GM23338 (cell line): ENCODE measurements around the gene FXYD5. TPM values are rescaled to one million over a fixed set of nuclear protein-coding genes. Genes with fewer than 3 reads are reported as not detected.

Experiments used
- ATAC-seq: fragments of 200-7000 bp; cut with Tn5 transposase; 3 replicates; pipeline ENCODE4 v1.9.1; 2020
- DNase-seq: peaks from one replicate; pipeline ENCODE4 v3.0.0-alpha.2; 2015; ENCODE audit warnings: low spot score
- H2AFZ ChIP-seq: fragments of 200-600 bp; sonication (generic); 2 replicates; pipeline ENCODE4 v1.8.0; 2016; ENCODE audit warnings: antibody characterized with exemption, mild to moderate bottlenecking, moderate library complexity
- H3F3A ChIP-seq: fragments of 200-600 bp; sonication (generic); replicated peaks from 2 replicates; pipeline ENCODE4 v1.8.0; 2017; ENCODE audit warnings: antibody characterized with exemption, mixed run types, low read depth
- H3K27ac ChIP-seq: fragments of 200-600 bp; sonication (generic); 2 replicates; pipeline ENCODE4 v1.6.1; 2016; ENCODE audit warnings: low read depth
- H3K27me3 ChIP-seq: fragments of 200-600 bp; sonication (generic); 2 replicates; pipeline ENCODE4 v1.8.0; 2016; ENCODE audit warnings: mild to moderate bottlenecking, mixed run types, moderate library complexity; ENCODE audit not compliant: insufficient read depth
- H3K36me3 ChIP-seq: fragments of 200-600 bp; sonication (generic); 2 replicates; pipeline ENCODE4 v1.8.0; 2016; ENCODE audit warnings: mild to moderate bottlenecking; ENCODE audit not compliant: insufficient read depth
- H3K4me1 ChIP-seq: fragments of 200-600 bp; sonication (generic); 2 replicates; pipeline ENCODE4 v1.8.0; 2016; ENCODE audit warnings: mild to moderate bottlenecking, moderate library complexity; ENCODE audit not compliant: insufficient read depth
- H3K4me2 ChIP-seq: fragments of 200-600 bp; sonication (generic); 2 replicates; pipeline ENCODE4 v1.7.1; 2017; ENCODE audit warnings: mixed run types
- H3K4me3 ChIP-seq: fragments of 200-600 bp; sonication (generic); 2 replicates; pipeline ENCODE4 v1.6.1; 2016; ENCODE audit warnings: mixed run types
- H3K79me2 ChIP-seq: fragments of 200-600 bp; sonication (generic); replicated peaks from 2 replicates; pipeline ENCODE4 v1.8.0; 2017; ENCODE audit warnings: mild to moderate bottlenecking; ENCODE audit not compliant: insufficient read depth
- H3K9me2 ChIP-seq: fragments of 200-600 bp; sonication (generic); 2 replicates; pipeline ENCODE4 v1.8.0; 2017; ENCODE audit not compliant: insufficient read depth
- H4K20me1 ChIP-seq: fragments of 200-600 bp; sonication (generic); replicated peaks from 2 replicates; pipeline ENCODE4 v1.8.0; 2017; ENCODE audit warnings: mild to moderate bottlenecking; ENCODE audit not compliant: insufficient read depth
- H3K27ac Mint-ChIP-seq: 2 replicates; pipeline ENCODE4 v1.8.0; 2020; ENCODE audit warnings: inconsistent platforms, mild to moderate bottlenecking, moderate library complexity, mixed read lengths
- H3K27me3 Mint-ChIP-seq: 3 replicates; pipeline ENCODE4 v1.8.0; 2022; ENCODE audit warnings: low read depth, mild to moderate bottlenecking, moderate library complexity, mixed read lengths, inconsistent platforms; ENCODE audit not compliant: insufficient read depth, poor library complexity
- H3K36me3 Mint-ChIP-seq: 3 replicates; pipeline ENCODE4 v1.8.0; 2021; ENCODE audit warnings: low read depth, mild to moderate bottlenecking, inconsistent platforms, moderate library complexity, mixed read lengths
- H3K4me1 Mint-ChIP-seq: 3 replicates; pipeline ENCODE4 v1.8.0; 2020; ENCODE audit warnings: mild to moderate bottlenecking, inconsistent platforms, mixed read lengths
- H3K4me3 Mint-ChIP-seq: 3 replicates; pipeline ENCODE4 v1.8.0; 2021; ENCODE audit warnings: moderate library complexity, mild to moderate bottlenecking, inconsistent platforms, mixed read lengths
- H3K9me3 Mint-ChIP-seq: 3 replicates; pipeline ENCODE4 v1.8.0; 2020; ENCODE audit warnings: moderate library complexity, mild to moderate bottlenecking, inconsistent platforms, mixed read lengths
- CREB1 ChIP-seq: fragments of 250-450 bp; sonication (Bioruptor Pico); IDR thresholded peaks from 2 replicates; pipeline ENCODE4 v1.5.0; 2020; ENCODE audit warnings: low read depth, mild to moderate bottlenecking, moderate library complexity
- ETS1 ChIP-seq: IDR thresholded peaks from 2 replicates; pipeline ENCODE4 v1.6.1; 2016; ENCODE audit warnings: antibody characterized with exemption
- EZH2 ChIP-seq: fragments of 200-600 bp; sonication (generic); IDR thresholded peaks from one replicate; pipeline ENCODE4 v1.8.0; 2017; ENCODE audit warnings: antibody characterized with exemption, mild to moderate bottlenecking, low read depth; ENCODE audit not compliant: unreplicated experiment
- EZH2phosphoT487 ChIP-seq: fragments of 200-600 bp; sonication (generic); IDR thresholded peaks from one replicate; pipeline ENCODE4 v1.8.1; 2018; ENCODE audit warnings: antibody characterized with exemption; ENCODE audit not compliant: unreplicated experiment
- JUNB ChIP-seq: IDR thresholded peaks from one replicate; pipeline ENCODE4 v1.6.1; 2016; ENCODE audit warnings: antibody characterized with exemption; ENCODE audit not compliant: unreplicated experiment
- NANOG ChIP-seq: IDR thresholded peaks from 2 replicates; pipeline ENCODE4 v1.6.1; 2016; ENCODE audit warnings: antibody characterized with exemption, borderline replicate concordance
- POLR2AphosphoS5 ChIP-seq: IDR thresholded peaks from 2 replicates; pipeline ENCODE4 v1.6.1; 2016; ENCODE audit warnings: antibody characterized with exemption, low read depth
- STAT1 ChIP-seq: IDR thresholded peaks from one replicate; pipeline ENCODE4 v1.6.1; 2016; ENCODE audit warnings: antibody characterized with exemption; ENCODE audit not compliant: unreplicated experiment
- ZNF114 ChIP-seq: fragments of 250-450 bp; sonication (Bioruptor Pico); IDR thresholded peaks from 2 replicates; pipeline ENCODE4 v1.5.0; 2020; ENCODE audit warnings: mild to moderate bottlenecking, moderate library complexity
- ZNF331 ChIP-seq: fragments of 250-450 bp; sonication (Bioruptor Pico); IDR thresholded peaks from 2 replicates; pipeline ENCODE4 v1.5.0; 2020; ENCODE audit warnings: low read depth, mild to moderate bottlenecking, moderate library complexity
- ZNF462 ChIP-seq: fragments of 250-450 bp; sonication (Bioruptor Pico); IDR thresholded peaks from 2 replicates; pipeline ENCODE4 v1.5.0; 2020; ENCODE audit warnings: mild to moderate bottlenecking, moderate library complexity
- polyA plus RNA-seq: library from polyadenylated mRNA; unstranded; fragments of >200 nt; fragmentation: Nextera tagmentation; extraction: Ambion mirVana; gene quantifications from 2 replicates; pipeline ENCODE4 v1.2.1, GENCODE V29; 2016
- total RNA-seq: library from RNA; depleted of rRNA; stranded (reverse); fragments of >200 nt; shearing (Covaris generic); gene quantifications from 2 replicates; pipeline ENCODE4 v1.2.3, GENCODE V29; 2014
- TF ChIP-seq, protein P1 (sequence below): IDR thresholded peaks from one replicate; pipeline ENCODE4 v1.6.1; 2018; ENCODE audit warnings: antibody characterized with exemption; ENCODE audit not compliant: unreplicated experiment
- TF ChIP-seq, protein P2 (sequence below), 2 experiments: fragments of 200-600 bp in 1 of 2; sonication (generic) in 1 of 2; conservative IDR thresholded peaks; 2 replicates each; pipeline versions ENCODE4 v1.5.1 to v1.6.1; 2016 to 2017; ENCODE audit warnings: antibody characterized with exemption in 2 of 2, low read depth in 2 of 2, mild to moderate bottlenecking in 2 of 2, moderate library complexity in 1 of 2

Gene FXYD5
- total and polyA plus RNA-seq, 2 experiments from 2014 or later, result 97.7 to 233 TPM

DNA sequence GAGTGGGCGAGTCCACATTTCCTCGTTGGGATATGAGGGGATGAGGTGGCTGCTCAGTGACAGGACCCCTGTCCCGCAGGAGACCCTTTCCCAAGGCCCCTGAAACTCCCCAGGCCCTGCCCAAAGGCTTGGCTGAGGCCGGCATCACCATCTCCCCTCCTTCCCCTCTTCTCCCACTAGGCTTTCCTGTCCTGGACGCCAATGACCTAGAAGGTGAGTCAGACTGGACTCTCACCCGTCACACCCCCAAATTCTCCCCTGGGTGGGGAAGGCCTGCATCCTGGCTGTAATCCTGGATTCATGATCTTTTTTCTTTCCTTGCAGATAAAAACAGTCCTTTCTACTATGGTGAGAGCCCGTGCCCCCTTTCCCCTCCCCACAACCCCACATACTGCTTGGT, 33.6 kb upstream of the FXYD5 start:
- no peaks in the 10 kb centered on the region for H3K27me3 ChIP-seq
- Mint-ChIP-seq H3K27me3 (peaks cover 16% of the 10 kb centered on the region), H3K36me3 (no peaks in the 10 kb centered on the region), H3K4me3 (no peak overlapping the region), H3K4me1 (peaks cover 36% of the 10 kb centered on the region), H3K27ac (no peak overlapping the region), H3K9me3 (no peaks in the 10 kb centered on the region)
- no peaks in the 10 kb centered on the region for H3F3A ChIP-seq
- H3K4me2 ChIP-seq, result no peak overlapping the region
- no peaks in the 10 kb centered on the region for H3K36me3 ChIP-seq
- ATAC-seq (no peak), DNase-seq (no peak)
- TF ChIP-seq JUNB (no peak), CREB1 (CRISPR knock-in tag) (no peak), ZNF114 (CRISPR knock-in tag) (no peak), NANOG (no peak), POLR2AphosphoS5 (no peak), EZH2phosphoT487 (no peak), ZNF462 (CRISPR knock-in tag) (no peak), STAT1 (no peak), ZNF331 (CRISPR knock-in tag) (no peak), EZH2 (no peak), ETS1 (no peak)
- TF ChIP-seq, protein P1, sequence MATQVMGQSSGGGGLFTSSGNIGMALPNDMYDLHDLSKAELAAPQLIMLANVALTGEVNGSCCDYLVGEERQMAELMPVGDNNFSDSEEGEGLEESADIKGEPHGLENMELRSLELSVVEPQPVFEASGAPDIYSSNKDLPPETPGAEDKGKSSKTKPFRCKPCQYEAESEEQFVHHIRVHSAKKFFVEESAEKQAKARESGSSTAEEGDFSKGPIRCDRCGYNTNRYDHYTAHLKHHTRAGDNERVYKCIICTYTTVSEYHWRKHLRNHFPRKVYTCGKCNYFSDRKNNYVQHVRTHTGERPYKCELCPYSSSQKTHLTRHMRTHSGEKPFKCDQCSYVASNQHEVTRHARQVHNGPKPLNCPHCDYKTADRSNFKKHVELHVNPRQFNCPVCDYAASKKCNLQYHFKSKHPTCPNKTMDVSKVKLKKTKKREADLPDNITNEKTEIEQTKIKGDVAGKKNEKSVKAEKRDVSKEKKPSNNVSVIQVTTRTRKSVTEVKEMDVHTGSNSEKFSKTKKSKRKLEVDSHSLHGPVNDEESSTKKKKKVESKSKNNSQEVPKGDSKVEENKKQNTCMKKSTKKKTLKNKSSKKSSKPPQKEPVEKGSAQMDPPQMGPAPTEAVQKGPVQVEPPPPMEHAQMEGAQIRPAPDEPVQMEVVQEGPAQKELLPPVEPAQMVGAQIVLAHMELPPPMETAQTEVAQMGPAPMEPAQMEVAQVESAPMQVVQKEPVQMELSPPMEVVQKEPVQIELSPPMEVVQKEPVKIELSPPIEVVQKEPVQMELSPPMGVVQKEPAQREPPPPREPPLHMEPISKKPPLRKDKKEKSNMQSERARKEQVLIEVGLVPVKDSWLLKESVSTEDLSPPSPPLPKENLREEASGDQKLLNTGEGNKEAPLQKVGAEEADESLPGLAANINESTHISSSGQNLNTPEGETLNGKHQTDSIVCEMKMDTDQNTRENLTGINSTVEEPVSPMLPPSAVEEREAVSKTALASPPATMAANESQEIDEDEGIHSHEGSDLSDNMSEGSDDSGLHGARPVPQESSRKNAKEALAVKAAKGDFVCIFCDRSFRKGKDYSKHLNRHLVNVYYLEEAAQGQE, result no peak
- TF ChIP-seq, protein P2, sequence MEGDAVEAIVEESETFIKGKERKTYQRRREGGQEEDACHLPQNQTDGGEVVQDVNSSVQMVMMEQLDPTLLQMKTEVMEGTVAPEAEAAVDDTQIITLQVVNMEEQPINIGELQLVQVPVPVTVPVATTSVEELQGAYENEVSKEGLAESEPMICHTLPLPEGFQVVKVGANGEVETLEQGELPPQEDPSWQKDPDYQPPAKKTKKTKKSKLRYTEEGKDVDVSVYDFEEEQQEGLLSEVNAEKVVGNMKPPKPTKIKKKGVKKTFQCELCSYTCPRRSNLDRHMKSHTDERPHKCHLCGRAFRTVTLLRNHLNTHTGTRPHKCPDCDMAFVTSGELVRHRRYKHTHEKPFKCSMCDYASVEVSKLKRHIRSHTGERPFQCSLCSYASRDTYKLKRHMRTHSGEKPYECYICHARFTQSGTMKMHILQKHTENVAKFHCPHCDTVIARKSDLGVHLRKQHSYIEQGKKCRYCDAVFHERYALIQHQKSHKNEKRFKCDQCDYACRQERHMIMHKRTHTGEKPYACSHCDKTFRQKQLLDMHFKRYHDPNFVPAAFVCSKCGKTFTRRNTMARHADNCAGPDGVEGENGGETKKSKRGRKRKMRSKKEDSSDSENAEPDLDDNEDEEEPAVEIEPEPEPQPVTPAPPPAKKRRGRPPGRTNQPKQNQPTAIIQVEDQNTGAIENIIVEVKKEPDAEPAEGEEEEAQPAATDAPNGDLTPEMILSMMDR (conservative IDR thresholded peaks at IDR 0.05; ENCODE audit: low read depth in 2 of 2), result no peak
- no peak overlapping the region for H3K27ac ChIP-seq
- H3K9me2 ChIP-seq, result no peaks in the 10 kb centered on the region
- H2AFZ ChIP-seq, result no peak overlapping the region
- no peak overlapping the region for H3K4me3 ChIP-seq
- H3K4me1 ChIP-seq, result peaks cover 18% of the 10 kb centered on the region
- no peaks in the 10 kb centered on the region for H4K20me1 ChIP-seq
- no peaks in the 10 kb centered on the region for H3K79me2 ChIP-seq
